Upper lobe of left lung (tissue), 4 donors: ENCODE results near the gene SBF2.

Experiments
- CTCF ChIP-seq, 6 experiments: fragments of 450-650 bp in 4 of 6; fragments of 200-600 bp in 2 of 6; sonication (generic) in 2 of 6; IDR thresholded peaks; one replicate each; pipeline ENCODE4 v1.5.1; 2016 to 2019; ENCODE audit warnings: antibody characterized with exemption in 6 of 6
- POLR2A ChIP-seq, 4 donors: fragments of 450-650 bp; IDR thresholded peaks; one replicate each; pipeline ENCODE4 v1.5.1; 2016 to 2017; ENCODE audit warnings: antibody characterized with exemption in 4 of 4, mild to moderate bottlenecking in 2 of 4

- TF ChIP-seq POLR2A (IDR thresholded peaks at IDR 0.05) = no peak
- TF ChIP-seq CTCF (IDR thresholded peaks at IDR 0.05) = no peak
Measured at GRCh38 chr11:9776203-9776602, 517.8 kb downstream of the SBF2 start.
